K562 (cell line): ENCODE measurements around the gene NYAP2.

Experiments
- MXI1 ChIP-seq: IDR thresholded peaks from 2 replicates; pipeline ENCODE4 v1.6.1; 2011; ENCODE audit warnings: low read depth, mild to moderate bottlenecking, improper control_type of control experiment, low read length
- RBM14 ChIP-seq: fragments of 200-400 bp; formaldehyde crosslinking; IDR thresholded peaks from 2 replicates; pipeline ENCODE4 v1.6.1; 2018; ENCODE audit warnings: low read depth, mild to moderate bottlenecking, low read length, moderate library complexity, borderline replicate concordance; ENCODE audit not compliant: insufficient read depth
- TAF1 ChIP-seq: IDR thresholded peaks from 2 replicates; pipeline ENCODE4 v1.6.1; 2011; ENCODE audit warnings: mild to moderate bottlenecking, low read length, moderate library complexity; ENCODE audit not compliant: insufficient read depth, control insufficient read depth, severe bottlenecking; ENCODE audit errors: extremely low read depth
- TCF3 ChIP-seq: sonication (generic); formaldehyde crosslinking; IDR thresholded peaks from 2 replicates; pipeline ENCODE4 v1.4.0; 2020; ENCODE audit warnings: mild to moderate bottlenecking, missing genetic modification reagents
- TEAD4 ChIP-seq, 2 experiments: sonication (generic) in 1 of 2; formaldehyde crosslinking in 1 of 2; IDR thresholded peaks; 2 replicates each; pipeline versions ENCODE4 v1.6.1 to v1.8.0; 2012 to 2022; ENCODE audit warnings: borderline replicate concordance in 1 of 2, inconsistent platforms in 1 of 2, low read length in 1 of 2, mild to moderate bottlenecking in 1 of 2, missing genetic modification reagents in 1 of 2
- ZBTB11 ChIP-seq, 3 experiments: fragments of 200-800 bp in 1 of 3; fragments of 250-450 bp in 1 of 3; fragments of 450-650 bp in 1 of 3; sonication (Bioruptor Pico) in 1 of 3; sonication (Bioruptor generic) in 1 of 3; formaldehyde crosslinking in 1 of 3; IDR thresholded peaks; 2 replicates each; pipeline versions ENCODE4 v1.6.1 to v1.8.0; 2016 to 2022; ENCODE audit warnings: mild to moderate bottlenecking in 2 of 3, missing genetic modification characterization in 2 of 3, missing compliant biosample characterization in 1 of 3, moderate library complexity in 1 of 3
- ZNF77 ChIP-seq: fragments of 250-450 bp; sonication (Bioruptor Pico); IDR thresholded peaks from 2 replicates; pipeline ENCODE4 v1.5.0; 2020

- TF ChIP-seq MXI1, result no peak
- TF ChIP-seq ZBTB11 (CRISPR knock-in tag; IDR thresholded peaks at IDR 0.05), result no peak
- no peak for TF ChIP-seq TAF1
- TF ChIP-seq RBM14, result no peak
- no peak for TF ChIP-seq TEAD4 (IDR thresholded peaks at IDR 0.05; ENCODE audit: low read length)
- TF ChIP-seq TEAD4 (CRISPR knock-in tag; IDR thresholded peaks at IDR 0.05; ENCODE audit: borderline replicate concordance), result no peak
- no peak for TF ChIP-seq ZNF77 (CRISPR knock-in tag)
- TF ChIP-seq TCF3 (CRISPR knock-in tag), result no peak
Measured at GRCh38 chr2:225515033-225515432, 115.5 kb downstream of the NYAP2 start.
